ENCODE results near the gene AMBRA1.

DNA sequence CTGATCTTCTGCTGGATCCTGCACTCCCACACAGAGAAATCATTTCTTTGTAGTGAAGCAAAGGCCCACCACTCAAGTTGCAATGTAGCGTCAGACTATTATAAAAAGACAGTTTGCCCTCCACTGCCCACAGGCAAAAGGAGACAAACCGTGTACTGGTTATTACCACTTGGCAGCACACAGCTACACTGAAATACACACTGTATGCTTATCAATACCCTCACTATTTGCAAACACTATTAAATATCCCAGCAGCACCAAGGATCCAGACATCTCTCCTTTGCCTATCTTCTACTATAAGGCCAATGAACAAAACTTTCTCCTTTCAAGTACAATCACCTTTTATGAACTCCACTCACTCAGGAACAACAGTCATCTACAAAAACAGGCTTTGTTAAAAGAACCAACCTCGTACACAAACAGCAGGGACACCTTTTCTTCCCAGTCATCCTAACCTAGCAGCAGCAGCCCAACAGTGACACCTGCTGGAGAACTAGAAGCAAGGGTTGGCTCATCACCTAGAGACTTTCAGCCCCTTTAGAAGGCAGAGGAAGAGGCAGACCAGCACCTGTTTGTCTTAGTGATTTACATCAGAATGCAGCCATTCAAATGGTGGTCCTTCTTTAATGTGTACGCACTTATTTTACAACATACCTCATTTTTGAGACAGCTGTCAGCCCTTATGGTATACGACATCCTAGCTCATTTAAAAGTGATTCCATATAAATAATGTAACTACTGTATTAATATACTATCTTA lies 56.1 kb downstream of the AMBRA1 start:
- TF ChIP-seq CTCF (conservative IDR thresholded peaks at IDR 0.05) (peak; percentile 98), ZFX (IDR thresholded peaks at IDR 0.05) (no peak)

Data from C4-2B (cell line).